Anterior cingulate cortex (tissue), 58 donors: ENCODE data around the gene CDHR1.

Experiments used
- DNase-seq, 58 donors: peaks; one replicate each; lab custom pipeline; 2025; lab: John Stamatoyannopoulos, UW

CDHR1 gene

DNA sequence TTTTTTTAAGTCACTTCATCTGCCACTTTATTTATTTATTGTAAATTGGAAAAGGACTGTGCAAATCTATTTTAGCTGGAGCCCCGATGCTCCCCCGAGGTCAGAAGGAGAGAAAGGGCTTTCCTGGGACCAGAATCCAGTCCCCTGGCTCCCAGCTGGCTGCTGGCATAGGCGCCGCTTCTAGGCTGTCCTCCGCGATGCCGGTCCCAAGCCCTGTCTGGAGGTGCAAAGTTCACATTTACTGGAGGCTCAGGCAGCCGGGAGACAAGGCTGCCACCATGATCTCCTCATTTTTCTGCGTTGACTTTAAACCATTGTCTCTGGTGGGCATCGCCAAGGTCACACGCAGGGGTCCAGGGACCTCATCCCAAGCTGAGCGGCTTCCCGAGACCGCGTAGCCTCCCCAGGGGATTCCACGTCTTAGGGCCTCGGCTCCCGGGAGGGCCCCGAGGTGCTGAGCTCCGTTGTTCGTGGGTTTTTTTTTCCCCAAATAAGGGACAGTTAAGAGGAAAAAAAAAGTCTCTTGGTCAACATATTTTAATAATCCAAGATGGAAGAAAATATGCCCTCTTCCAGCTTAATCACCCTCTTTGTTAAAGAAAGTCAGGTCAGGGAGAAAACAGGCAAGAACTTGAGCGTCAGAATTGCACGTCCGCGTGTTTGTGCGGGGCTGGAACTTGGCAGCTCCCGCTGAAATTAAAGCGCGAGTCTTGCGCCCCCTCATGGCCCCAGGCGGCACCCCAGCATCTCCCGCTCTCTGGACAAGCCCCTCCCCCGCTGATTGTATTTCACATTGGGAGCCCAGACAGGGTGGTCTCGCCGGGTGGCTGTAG lies 62.4 kb downstream of the CDHR1 start:
- DNase-seq: peak in 33 of 58 donors; percentile 9 to 70 (median 37)

- no peak for DNase-seq
These were observed 63.1 kb downstream of the CDHR1 start for GRCh38 chr10:84257343-84258020.

DNA sequence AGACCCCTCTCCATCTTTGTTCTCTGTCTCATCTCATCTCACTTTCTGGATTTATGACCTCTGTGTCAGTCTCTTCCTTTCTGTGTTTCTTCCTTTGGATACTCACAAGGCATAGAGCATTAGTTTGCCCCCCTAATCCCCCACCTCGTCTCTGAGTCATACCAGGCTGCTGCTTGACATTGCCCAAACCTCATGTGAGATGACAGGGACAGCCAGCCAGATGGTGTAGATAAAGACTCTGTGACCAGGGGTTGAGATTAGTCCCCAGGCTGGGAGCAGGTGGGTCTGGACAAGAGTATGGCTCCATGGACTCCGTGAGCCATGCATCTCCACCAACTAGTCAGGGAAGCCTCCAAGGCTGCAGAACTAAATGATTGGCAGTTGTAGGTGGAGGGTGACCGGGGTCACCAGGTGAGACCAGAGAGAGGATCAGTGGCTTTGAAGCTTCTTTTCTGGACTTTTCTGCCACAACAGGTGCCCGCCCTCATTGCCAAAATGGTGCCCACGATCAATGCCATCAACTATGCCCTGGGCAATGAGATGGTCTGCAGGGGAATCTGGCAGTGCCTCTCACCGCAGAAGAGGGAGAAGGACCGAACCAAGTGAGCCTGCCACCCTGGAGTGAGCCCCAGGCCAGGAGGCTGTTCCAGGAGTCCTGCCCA lies 63.8 kb downstream of the CDHR1 start:
- DNase-seq: no peak

GRCh38 chr10:84261236-84261915 lies 67.0 kb downstream of the CDHR1 start:
- peak in 1 of 58 donors; percentile 20 for DNase-seq

DNA sequence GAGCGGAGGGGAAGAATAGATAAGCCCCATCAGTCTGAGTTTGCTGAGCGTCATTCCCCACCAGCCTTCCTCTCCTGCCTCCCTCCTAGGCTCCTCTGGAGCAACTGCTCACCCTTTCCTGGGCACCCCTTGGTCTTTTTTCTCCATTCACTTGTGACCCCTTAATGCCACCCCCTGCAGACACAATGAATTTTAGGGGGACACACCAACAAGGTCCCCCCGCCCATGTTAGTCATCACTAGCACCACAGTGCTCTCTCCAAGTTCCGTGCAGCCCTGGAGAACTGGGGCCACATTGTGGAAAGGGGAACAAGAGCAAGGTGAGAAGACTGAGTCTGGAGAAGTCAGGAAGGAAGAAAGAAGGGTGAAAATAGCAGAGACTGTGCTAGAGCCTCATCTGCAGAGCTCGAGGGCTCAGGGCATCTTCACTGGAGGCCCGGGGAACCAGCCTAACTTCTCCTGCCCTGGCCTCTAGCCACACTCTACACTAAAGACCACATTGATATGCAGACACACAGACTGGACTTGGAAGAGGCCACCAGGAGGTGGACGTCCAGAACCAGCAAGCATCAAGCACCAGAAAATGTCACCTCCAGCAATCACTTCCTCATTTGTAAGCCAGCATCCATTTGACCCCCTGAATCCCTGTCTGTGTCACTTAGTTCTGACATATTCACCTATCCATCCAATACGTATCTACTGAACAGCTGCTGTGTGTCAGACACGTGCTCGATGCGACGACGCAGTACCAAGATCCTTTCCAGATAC lies 68.0 kb downstream of the CDHR1 start:
- DNase-seq: no peak

GRCh38 chr10:84263716-84264115 lies 69.4 kb downstream of the CDHR1 start:
- DNase-seq: no peak

GRCh38 chr10:84264611-84265141 lies 70.3 kb downstream of the CDHR1 start:
- peak in 55 of 58 donors; percentile 36 to 84 (median 61) for DNase-seq

GRCh38 chr10:84265418-84265817 lies 71.1 kb downstream of the CDHR1 start:
- peak in 17 of 58 donors; percentile 2 to 47 (median 20) for DNase-seq

- DNase-seq: peak in 11 of 58 donors; percentile 2 to 40 (median 14)
These were observed 73.3 kb downstream of the CDHR1 start for GRCh38 chr10:84267503-84268126.

GRCh38 chr10:84269162-84269561 lies 74.8 kb downstream of the CDHR1 start:
- DNase-seq: no peak
